Upper lobe of left lung (tissue), 6 donors: Measurements from ENCODE around the gene KLHL18. TPM values are rescaled to one million over a fixed set of nuclear protein-coding genes. Genes with fewer than 3 reads are reported as not detected.

Source experiments
- ATAC-seq, 2 donors: fragments of 200-7000 bp; cut with Tn5 transposase; one replicate each; pipeline ENCODE4 v1.9.1; 2022; ENCODE audit warnings: mild to moderate bottlenecking in 2 of 2, moderate library complexity in 2 of 2; ENCODE audit not compliant: low FRiP score in 2 of 2
- DNase-seq, 2 donors: peaks; one replicate each; pipeline ENCODE4 v3.0.0-alpha.2; 2019 to 2020
- H3K27ac ChIP-seq, 4 donors: fragments of 200-600 bp; sonication (generic); one replicate each; pipeline ENCODE4 v1.5.1; 2016 to 2019
- H3K27me3 ChIP-seq, 4 donors: fragments of 200-600 bp; sonication (generic); one replicate each; pipeline ENCODE4 v1.5.1; 2017 to 2019
- H3K36me3 ChIP-seq, 4 donors: fragments of 200-600 bp; sonication (generic); one replicate each; pipeline ENCODE4 v1.5.1; 2016 to 2019
- H3K4me1 ChIP-seq, 4 donors: fragments of 200-600 bp; sonication (generic); one replicate each; pipeline ENCODE4 v1.5.1; 2018 to 2019
- H3K4me3 ChIP-seq, 4 donors: fragments of 200-600 bp; sonication (generic); one replicate each; pipeline ENCODE4 v1.5.1; 2017 to 2019; ENCODE audit warnings: mild to moderate bottlenecking in 2 of 4, moderate library complexity in 1 of 4
- H3K9me3 ChIP-seq, 4 donors: fragments of 200-600 bp; sonication (generic); one replicate each; pipeline ENCODE4 v1.5.1; 2018 to 2019
- EP300 ChIP-seq, 4 donors: sonication (generic); formaldehyde crosslinking; IDR thresholded peaks; one replicate each; pipeline ENCODE4 v1.5.1; 2017; ENCODE audit warnings: antibody characterized with exemption in 4 of 4, control low read depth in 2 of 4
- POLR2A ChIP-seq, 4 donors: fragments of 450-650 bp; IDR thresholded peaks; one replicate each; pipeline ENCODE4 v1.5.1; 2016 to 2017; ENCODE audit warnings: antibody characterized with exemption in 4 of 4, mild to moderate bottlenecking in 2 of 4
- POLR2AphosphoS5 ChIP-seq, 2 donors: sonication (generic); formaldehyde crosslinking; IDR thresholded peaks; one replicate each; pipeline ENCODE4 v1.5.1; 2017; ENCODE audit warnings: antibody characterized with exemption in 2 of 2
- WGBS, 2 donors: methylation state at CpG; one replicate each; pipeline ENCODE4 v1.1.5; 2017 to 2018; 5-methylcytosine and 5-hydroxymethylcytosine counted together
- total RNA-seq, 6 donors: library from RNA; depleted of rRNA in 4 of 6; stranded (reverse); fragments of >200 nt in 4 of 6; gene quantifications; one replicate each; pipeline versions ENCODE4 v1.1.0 to v1.2.1, GENCODE V29; 2016 to 2021
- TF ChIP-seq, protein P1 (sequence below), 6 experiments: fragments of 450-650 bp in 4 of 6; fragments of 200-600 bp in 2 of 6; sonication (generic) in 2 of 6; IDR thresholded peaks; one replicate each; pipeline ENCODE4 v1.5.1; 2016 to 2019; ENCODE audit warnings: antibody characterized with exemption in 6 of 6
- donor health status: DM: no; HTN: no; CAD: no; lungs with moderate emphysema.
- donor health status: DM: no; HTN: yes; CAD: no; lungs with severe emphysema.

KLHL18 gene
- total RNA-seq, 6 donors from 2014 or later, result 12.6 to 35.5 (median 19.4) TPM

DNA sequence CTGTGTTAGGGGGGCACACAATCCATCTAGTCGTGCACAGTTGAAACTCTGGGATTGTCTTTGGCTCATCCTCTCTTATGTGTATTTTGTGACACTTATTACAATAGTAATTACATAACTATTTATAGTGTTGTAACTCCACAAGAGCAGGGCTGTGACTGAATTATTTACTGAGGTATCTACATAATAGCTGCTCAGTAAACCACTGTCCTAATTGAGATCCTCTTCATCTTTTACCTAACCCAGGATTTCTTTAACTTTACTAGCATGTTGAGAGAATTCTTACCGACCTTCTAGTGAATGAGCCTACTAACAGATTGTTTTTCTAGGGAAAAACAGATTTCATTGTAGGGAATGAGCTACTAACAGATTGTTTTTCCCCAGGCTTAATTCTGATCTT lies 11.1 kb downstream of the KLHL18 start:
- peaks cover 5 to 25% (median 16%) of the 10 kb centered on the region in 4 donors for H3K4me1 ChIP-seq
- no peak overlapping the region for H3K27ac ChIP-seq
- no peaks in the 10 kb centered on the region for H3K27me3 ChIP-seq
- TF ChIP-seq, protein P1, sequence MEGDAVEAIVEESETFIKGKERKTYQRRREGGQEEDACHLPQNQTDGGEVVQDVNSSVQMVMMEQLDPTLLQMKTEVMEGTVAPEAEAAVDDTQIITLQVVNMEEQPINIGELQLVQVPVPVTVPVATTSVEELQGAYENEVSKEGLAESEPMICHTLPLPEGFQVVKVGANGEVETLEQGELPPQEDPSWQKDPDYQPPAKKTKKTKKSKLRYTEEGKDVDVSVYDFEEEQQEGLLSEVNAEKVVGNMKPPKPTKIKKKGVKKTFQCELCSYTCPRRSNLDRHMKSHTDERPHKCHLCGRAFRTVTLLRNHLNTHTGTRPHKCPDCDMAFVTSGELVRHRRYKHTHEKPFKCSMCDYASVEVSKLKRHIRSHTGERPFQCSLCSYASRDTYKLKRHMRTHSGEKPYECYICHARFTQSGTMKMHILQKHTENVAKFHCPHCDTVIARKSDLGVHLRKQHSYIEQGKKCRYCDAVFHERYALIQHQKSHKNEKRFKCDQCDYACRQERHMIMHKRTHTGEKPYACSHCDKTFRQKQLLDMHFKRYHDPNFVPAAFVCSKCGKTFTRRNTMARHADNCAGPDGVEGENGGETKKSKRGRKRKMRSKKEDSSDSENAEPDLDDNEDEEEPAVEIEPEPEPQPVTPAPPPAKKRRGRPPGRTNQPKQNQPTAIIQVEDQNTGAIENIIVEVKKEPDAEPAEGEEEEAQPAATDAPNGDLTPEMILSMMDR (IDR thresholded peaks at IDR 0.05), result no peak
- no peak for TF ChIP-seq POLR2A (IDR thresholded peaks at IDR 0.05)
- no peaks in the 10 kb centered on the region for H3K9me3 ChIP-seq
- H3K4me3 ChIP-seq, result no peak overlapping the region
- DNase-seq, result no peak
- WGBS, 2 donors, result 90 to 93% methylated on average over 2 of the region's 2 CpGs
- H3K36me3 ChIP-seq, result peaks cover 0 to 10% (median 0%) of the 10 kb centered on the region in 4 donors
- ATAC-seq, result no peak

DNA sequence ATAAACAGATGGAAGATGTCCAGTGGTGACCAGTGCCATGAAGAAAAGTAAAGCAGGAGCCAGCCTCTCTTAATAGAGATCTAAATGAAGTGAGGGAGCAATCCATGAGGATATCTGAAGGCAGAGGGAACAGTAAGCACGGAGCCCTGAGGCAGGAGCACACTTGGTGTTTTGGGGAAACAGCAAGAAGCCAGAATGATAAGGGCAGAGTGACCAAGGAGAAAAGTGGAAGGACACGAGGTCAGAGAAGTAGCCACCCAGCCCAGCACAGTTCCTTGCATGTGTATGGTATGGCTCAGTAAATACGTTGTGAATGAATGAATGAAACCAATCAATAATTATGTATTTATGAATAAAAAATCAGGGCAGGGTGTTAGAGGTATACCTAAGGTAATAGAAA lies 11.6 kb downstream of the KLHL18 start:
- Histone ChIP-seq H3K4me1 (peaks cover 5 to 22% (median 14%) of the 10 kb centered on the region in 4 donors), H3K9me3 (no peaks in the 10 kb centered on the region), H3K36me3 (peaks cover 0 to 8% (median 0%) of the 10 kb centered on the region in 4 donors), H3K27ac (no peak overlapping the region), H3K27me3 (no peaks in the 10 kb centered on the region), H3K4me3 (no peak overlapping the region)
- ATAC-seq, result no peak
- no peak for DNase-seq
- 86 to 87% methylated on average over 3 of the region's 3 CpGs for WGBS, 2 donors
- no peak for TF ChIP-seq POLR2AphosphoS5 (IDR thresholded peaks at IDR 0.05)
- TF ChIP-seq POLR2A (IDR thresholded peaks at IDR 0.05), result no peak
- TF ChIP-seq, protein P1 (IDR thresholded peaks at IDR 0.05), result no peak
- no peak for TF ChIP-seq EP300 (IDR thresholded peaks at IDR 0.05)

DNA sequence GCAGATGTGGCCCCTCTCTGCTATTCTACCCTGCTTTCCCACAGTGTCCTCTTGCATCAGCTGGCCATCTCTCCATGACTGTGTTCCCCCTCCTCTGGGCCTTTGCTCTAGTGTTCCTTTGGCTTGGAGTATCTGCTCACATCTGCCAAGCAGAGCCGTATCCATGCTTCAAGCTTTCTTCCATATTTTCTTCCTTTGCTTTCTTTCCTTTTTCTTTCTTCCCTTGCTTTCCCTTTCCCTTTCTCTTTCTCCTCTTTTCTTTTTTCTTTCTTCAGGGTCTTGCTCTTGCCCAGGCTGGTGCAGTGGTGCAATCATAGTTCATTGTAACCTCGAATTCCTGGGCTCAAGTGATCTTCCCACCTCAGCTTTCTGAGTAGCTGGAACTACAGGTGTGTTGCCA lies 12.6 kb downstream of the KLHL18 start:
- Histone ChIP-seq H3K27ac (no peak overlapping the region), H3K4me3 (no peak overlapping the region), H3K27me3 (no peaks in the 10 kb centered on the region), H3K4me1 (peaks cover 5 to 22% (median 13%) of the 10 kb centered on the region in 4 donors), H3K9me3 (no peaks in the 10 kb centered on the region), H3K36me3 (peaks cover 0 to 8% (median 0%) of the 10 kb centered on the region in 4 donors)
- 89 to 90% methylated on average over 2 of the region's 2 CpGs for WGBS, 2 donors
- TF ChIP-seq POLR2AphosphoS5 (IDR thresholded peaks at IDR 0.05) (no peak), POLR2A (IDR thresholded peaks at IDR 0.05) (no peak), EP300 (IDR thresholded peaks at IDR 0.05) (no peak)
- TF ChIP-seq, protein P1 (IDR thresholded peaks at IDR 0.05), result no peak
- DNase-seq, result no peak
- ATAC-seq, result no peak

DNA sequence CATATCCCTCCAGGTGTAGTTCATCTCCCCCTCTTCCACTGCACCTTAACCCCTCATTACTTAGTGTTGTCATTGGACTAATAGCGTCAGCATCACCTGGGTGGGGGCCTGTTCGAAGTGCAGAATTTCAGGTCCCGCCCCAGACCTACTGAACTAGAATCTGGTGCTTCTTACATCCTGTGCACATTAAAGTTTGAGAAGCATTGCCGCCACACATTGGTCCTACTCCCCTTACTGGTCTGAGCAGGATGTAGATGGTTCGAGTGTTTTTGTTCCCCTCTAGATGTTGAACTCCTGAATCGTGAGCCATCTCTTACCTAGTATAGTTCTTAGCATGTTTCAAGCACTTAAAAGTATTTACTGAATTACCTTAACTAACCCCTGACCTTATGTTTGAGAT lies 13.2 kb downstream of the KLHL18 start:
- peaks cover 5 to 22% (median 13%) of the 10 kb centered on the region in 4 donors for H3K4me1 ChIP-seq
- no peak overlapping the region for H3K27ac ChIP-seq
- no peak overlapping the region for H3K4me3 ChIP-seq
- DNase-seq (no peak), ATAC-seq (no peak)
- no peaks in the 10 kb centered on the region for H3K27me3 ChIP-seq
- no peak for TF ChIP-seq POLR2A (IDR thresholded peaks at IDR 0.05)
- no peak for TF ChIP-seq EP300 (IDR thresholded peaks at IDR 0.05)
- TF ChIP-seq POLR2AphosphoS5 (IDR thresholded peaks at IDR 0.05), result no peak
- TF ChIP-seq, protein P1 (IDR thresholded peaks at IDR 0.05), result no peak
- peaks cover 0 to 2% (median 0%) of the 10 kb centered on the region in 4 donors for H3K36me3 ChIP-seq
- H3K9me3 ChIP-seq, result no peaks in the 10 kb centered on the region
- WGBS, 2 donors, result 84 to 86% methylated on average over 6 of the region's 6 CpGs

DNA sequence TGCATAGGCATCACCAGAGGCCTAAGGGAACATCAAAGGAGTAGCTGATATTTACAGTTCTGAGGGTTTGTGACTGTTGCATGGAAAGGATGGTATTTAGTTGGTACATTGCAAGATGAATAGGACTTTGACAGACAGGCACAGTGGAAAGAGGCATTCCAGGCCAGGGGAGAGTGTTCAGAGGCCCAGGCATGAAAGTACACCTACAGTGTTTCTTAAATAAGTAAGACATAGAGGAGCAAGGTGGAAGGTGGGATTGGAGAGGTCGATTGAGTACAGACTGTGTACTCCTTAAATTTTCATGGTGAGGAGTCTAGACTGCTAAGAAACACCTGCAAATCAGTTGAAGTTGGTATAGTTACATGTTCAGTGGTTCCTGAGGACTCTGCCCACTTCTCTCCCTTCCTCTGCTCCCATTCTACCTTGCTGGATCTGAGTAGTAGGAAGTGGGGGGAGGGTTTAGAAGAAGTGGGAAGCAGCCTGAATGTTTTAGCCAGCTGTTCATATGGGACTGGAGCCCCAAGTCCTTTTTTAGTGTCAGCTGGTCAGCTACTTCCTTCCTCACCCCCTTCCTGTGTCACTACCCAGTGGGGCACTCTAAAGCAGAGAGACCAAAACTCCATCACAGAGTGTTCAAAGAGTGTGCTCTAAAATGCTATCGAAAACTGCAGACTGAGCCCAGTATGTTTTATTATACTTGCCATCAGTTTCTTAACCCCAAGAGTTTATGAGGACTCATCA lies 14.0 kb downstream of the KLHL18 start:
- H3K4me1 ChIP-seq, result peaks cover 5 to 22% (median 13%) of the 10 kb centered on the region in 4 donors
- H3K27me3 ChIP-seq, result no peaks in the 10 kb centered on the region
- no peak for ATAC-seq
- peaks cover 0 to under 1% (median 0%) of the 10 kb centered on the region in 4 donors for H3K36me3 ChIP-seq
- WGBS, 2 donors, result 78 to 81% methylated on average over 2 of the region's 2 CpGs
- no peak overlapping the region for H3K4me3 ChIP-seq
- TF ChIP-seq EP300 (IDR thresholded peaks at IDR 0.05) (no peak), POLR2AphosphoS5 (IDR thresholded peaks at IDR 0.05) (no peak), POLR2A (IDR thresholded peaks at IDR 0.05) (no peak)
- TF ChIP-seq, protein P1 (IDR thresholded peaks at IDR 0.05), result no peak
- H3K27ac ChIP-seq, result no peak overlapping the region
- H3K9me3 ChIP-seq, result no peaks in the 10 kb centered on the region
- DNase-seq, result no peak
